GM12878 (cell line): ENCODE data around the gene CD34.

Experiments
- KDM1A ChIP-seq: fragments of 200-600 bp; sonication (generic); IDR thresholded peaks from 2 replicates; pipeline ENCODE4 v1.6.1; 2016; ENCODE audit warnings: borderline replicate concordance
- POU2F2 ChIP-seq: IDR thresholded peaks from 3 replicates; pipeline ENCODE4 v1.6.1; 2011; ENCODE audit warnings: low read depth, mild to moderate bottlenecking, low read length, borderline replicate concordance
- RELA ChIP-seq: fragments of 450-650 bp; IDR thresholded peaks from 2 replicates; pipeline ENCODE4 v1.8.0; 2014; ENCODE audit warnings: borderline replicate concordance; ENCODE audit not compliant: partially characterized antibody
- SREBF2 ChIP-seq: IDR thresholded peaks from 2 replicates; pipeline ENCODE4 v1.6.1; 2012; ENCODE audit warnings: mild to moderate bottlenecking, low read length

GRCh38 chr1:207844371-207844770 lies 66.6 kb downstream of the CD34 start:
- TF ChIP-seq POU2F2 (no peak), KDM1A (no peak), RELA (no peak), SREBF2 (no peak)
